Measurements from ENCODE around the gene NRXN2. TPM values are rescaled to one million over a fixed set of nuclear protein-coding genes. Genes with fewer than 3 reads are reported as not detected.

NRXN2 gene
- total and polyA plus RNA-seq, 2 donors (not counting 3 experiments of a cell fraction or from before 2014, with no cell fraction given) = not detected

DNA sequence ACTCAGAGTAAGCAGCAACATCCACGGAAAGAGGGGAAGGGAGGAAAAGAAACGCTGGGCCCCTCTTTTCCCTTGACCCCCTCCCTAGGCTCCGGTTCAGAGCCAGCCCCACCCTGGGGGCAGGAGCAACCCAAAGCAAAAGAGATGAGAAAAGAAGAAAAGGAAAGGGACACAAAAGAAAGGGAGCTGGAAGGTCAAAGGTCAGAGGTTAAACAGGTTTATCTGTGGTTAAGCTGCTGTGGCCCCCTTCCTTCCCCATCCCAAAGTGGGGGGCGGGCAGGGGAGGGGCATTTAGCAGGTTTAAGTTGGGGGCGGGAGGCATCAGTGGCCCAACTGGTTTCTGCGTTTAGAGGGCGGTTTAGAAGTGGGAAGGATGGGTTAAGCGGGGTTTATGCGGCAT is 96.4 kb downstream of the NRXN2 start:
- TF ChIP-seq EZH2 (IDR thresholded peaks at IDR 0.05; ENCODE audit: borderline replicate concordance, low read depth, low read length, severe bottlenecking) (no peak), GATA2 (IDR thresholded peaks at IDR 0.05; ENCODE audit: insufficient read depth, insufficient read length, low read depth, low read length) (no peak), POLR2A (IDR thresholded peaks at IDR 0.05; ENCODE audit: low read depth, low read length) (no peak), FOS (IDR thresholded peaks at IDR 0.05; ENCODE audit: borderline replicate concordance, insufficient read depth, low read length) (no peak), POLR2AphosphoS5 (IDR thresholded peaks at IDR 0.05; ENCODE audit: insufficient read depth, low read depth, low read length) (no peak), MYC (IDR thresholded peaks at IDR 0.05; ENCODE audit: low read depth, low read length) (no peak), JUN (IDR thresholded peaks at IDR 0.05; ENCODE audit: borderline replicate concordance, insufficient read depth, insufficient read length, low read depth) (no peak)
- TF ChIP-seq, protein P1, sequence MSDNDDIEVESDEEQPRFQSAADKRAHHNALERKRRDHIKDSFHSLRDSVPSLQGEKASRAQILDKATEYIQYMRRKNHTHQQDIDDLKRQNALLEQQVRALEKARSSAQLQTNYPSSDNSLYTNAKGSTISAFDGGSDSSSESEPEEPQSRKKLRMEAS (IDR thresholded peaks at IDR 0.05; ENCODE audit: insufficient read depth, insufficient read length) = no peak
- TF ChIP-seq, protein P2, sequence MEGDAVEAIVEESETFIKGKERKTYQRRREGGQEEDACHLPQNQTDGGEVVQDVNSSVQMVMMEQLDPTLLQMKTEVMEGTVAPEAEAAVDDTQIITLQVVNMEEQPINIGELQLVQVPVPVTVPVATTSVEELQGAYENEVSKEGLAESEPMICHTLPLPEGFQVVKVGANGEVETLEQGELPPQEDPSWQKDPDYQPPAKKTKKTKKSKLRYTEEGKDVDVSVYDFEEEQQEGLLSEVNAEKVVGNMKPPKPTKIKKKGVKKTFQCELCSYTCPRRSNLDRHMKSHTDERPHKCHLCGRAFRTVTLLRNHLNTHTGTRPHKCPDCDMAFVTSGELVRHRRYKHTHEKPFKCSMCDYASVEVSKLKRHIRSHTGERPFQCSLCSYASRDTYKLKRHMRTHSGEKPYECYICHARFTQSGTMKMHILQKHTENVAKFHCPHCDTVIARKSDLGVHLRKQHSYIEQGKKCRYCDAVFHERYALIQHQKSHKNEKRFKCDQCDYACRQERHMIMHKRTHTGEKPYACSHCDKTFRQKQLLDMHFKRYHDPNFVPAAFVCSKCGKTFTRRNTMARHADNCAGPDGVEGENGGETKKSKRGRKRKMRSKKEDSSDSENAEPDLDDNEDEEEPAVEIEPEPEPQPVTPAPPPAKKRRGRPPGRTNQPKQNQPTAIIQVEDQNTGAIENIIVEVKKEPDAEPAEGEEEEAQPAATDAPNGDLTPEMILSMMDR (IDR thresholded peaks at IDR 0.05; ENCODE audit: extremely low read depth in 1 of 2, insufficient read depth in 1 of 2, low read depth in 1 of 2, low read length in 2 of 2) = no peak
- no peak for FAIRE-seq
- H2AFZ ChIP-seq (ENCODE audit: low read depth, low read length) = no peak overlapping the region
- H3K4me3 ChIP-seq (replicated peaks in 1 of 3; ENCODE audit: insufficient read depth in 1 of 3, low read depth in 1 of 3, low read length in 3 of 3) = no peak overlapping the region
- no peaks in the 10 kb centered on the region for H4K20me1 ChIP-seq (replicated peaks; ENCODE audit: control insufficient read depth, extremely low read depth, insufficient read depth, low read length)
- dilution Hi-C loops (cut with MboI; ENCODE audit: extremely low pct_ligation_motif_present, low sequenced_read_pairs) = loop anchor here (25.0 kb wide), 1 partner anchor 114 kb away; no protein-coding TSS in a partner anchor
- H3K36me3 ChIP-seq (ENCODE audit: control insufficient read depth in 2 of 2, extremely low read depth in 1 of 2, insufficient read depth in 2 of 2, low read length in 2 of 2) = no peaks in the 10 kb centered on the region
- no peaks in the 10 kb centered on the region for H3K9me1 ChIP-seq (replicated peaks; ENCODE audit: control insufficient read depth, extremely low read depth, insufficient read depth, low read length)
- H3K27me3 ChIP-seq (ENCODE audit: control insufficient read depth in 2 of 2, insufficient read depth in 2 of 2, low read length in 2 of 2) = peaks cover 0 to 4% of the 10 kb centered on the region in 2 experiments
- H3K9ac ChIP-seq (replicated peaks; ENCODE audit: extremely low read depth, insufficient read depth, low read length) = no peak overlapping the region
- no peak overlapping the region for H3K4me2 ChIP-seq (ENCODE audit: insufficient read depth, low read length)
- H3K4me1 ChIP-seq (ENCODE audit: control insufficient read depth, extremely low read depth, insufficient read depth, low read length) = no peaks in the 10 kb centered on the region
- no peak overlapping the region for H3K27ac ChIP-seq (ENCODE audit: insufficient read depth, low read depth, low read length)
- no peaks in the 10 kb centered on the region for H3K9me3 ChIP-seq (replicated peaks; ENCODE audit: control insufficient read depth, insufficient read depth, low read length)
- no peaks in the 10 kb centered on the region for H3K79me2 ChIP-seq (ENCODE audit: control insufficient read depth, insufficient read depth, low read length)
- intact Hi-C loops (cut with micrococcal nuclease) = no loop called here
- CTCF ChIA-PET = no interaction called here
- BruUV-seq (replicated peaks) = no TSS peak
- POLR2A ChIA-PET = no interaction called here
- DNase-seq (ENCODE audit: low read depth, low spot score) = no peak

Measured in endothelial cell of umbilical vein (primary cell).